ENCODE results near the gene HOXA6.

Gene HOXA6

GRCh38 chr7:27095897-27096767 is 51.4 kb downstream of the HOXA6 start, which contains the start of gene HOXA1:
TSS of gene HOXA1 (minus strand) at chr7:27096000. CDS start at chr7:27095912, 88 bp downstream.
- DNase-seq, result peak; percentile 87

Measured in NCI-H146 (cell line).